ENCODE measurements around the gene GRIFIN.
"Not testable (repeated sequence)": the region's sequence is repeated elsewhere in the genome, so short reads cannot be mapped to it uniquely, and the experiment has no call there.

Gene GRIFIN

GRCh38 chr7:2474224-2474623, 2.0 kb downstream of the GRIFIN start:
- Histone ChIP-seq H3K36me3 (ENCODE audit: insufficient read depth, low read length) (no peaks in the 10 kb centered on the region), H3K27me3 (ENCODE audit: control insufficient read depth, insufficient read depth, low read length) (peaks cover 13% of the 10 kb centered on the region), H3K4me3 (ENCODE audit: low read length) (no peak overlapping the region), H3K4me2 (ENCODE audit: low read length) (no peak overlapping the region), H3K9ac (ENCODE audit: low read depth, low read length) (no peak overlapping the region), H3K4me1 (ENCODE audit: control insufficient read depth, insufficient read depth, low read length) (peaks cover 32% of the 10 kb centered on the region), H3K9me3 (replicated peaks; ENCODE audit: low read length) (no peaks in the 10 kb centered on the region)

DNA sequence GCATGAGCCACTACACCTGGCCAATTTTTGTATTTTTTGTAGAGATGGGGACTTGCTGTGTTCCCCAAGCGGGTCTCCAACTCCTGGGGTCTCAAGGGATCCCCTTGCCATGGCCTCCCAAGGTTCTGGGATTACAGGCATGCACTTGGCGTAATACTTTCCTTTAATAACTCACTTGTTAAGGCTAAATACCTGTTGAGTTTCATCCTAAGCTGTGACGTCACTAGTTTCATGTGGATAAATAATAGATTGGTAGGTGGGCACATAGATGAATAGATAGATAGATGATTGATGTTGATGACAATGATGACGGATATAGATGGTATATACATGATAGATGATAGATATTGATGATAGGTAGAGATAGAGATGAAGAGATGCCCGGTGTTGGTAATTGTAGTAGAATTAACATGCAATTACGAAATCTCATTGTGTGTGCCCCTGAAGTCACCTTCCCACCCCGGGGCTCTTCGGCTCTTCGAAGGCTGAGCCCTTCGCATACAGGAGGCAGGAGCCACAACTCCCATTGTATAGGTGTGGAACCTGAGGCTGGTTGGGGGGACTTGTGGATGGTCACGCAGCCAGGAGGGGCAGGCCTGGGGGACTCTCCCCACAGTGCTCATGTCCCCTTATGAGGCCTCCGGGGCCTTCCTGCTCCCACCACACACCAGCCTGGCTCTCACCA, 2.6 kb downstream of the GRIFIN start:
- H3K9ac ChIP-seq (ENCODE audit: low read depth, low read length), result no peak overlapping the region
- peaks cover 10% of the 10 kb centered on the region for H3K27me3 ChIP-seq (ENCODE audit: control insufficient read depth, insufficient read depth, low read length)
- H3K4me2 ChIP-seq (ENCODE audit: low read length), result no peak overlapping the region
- H3K4me1 ChIP-seq (ENCODE audit: control insufficient read depth, insufficient read depth, low read length), result peaks cover 26% of the 10 kb centered on the region
- H3K9me3 ChIP-seq (replicated peaks; ENCODE audit: low read length), result no peaks in the 10 kb centered on the region
- no peak overlapping the region for H3K4me3 ChIP-seq (ENCODE audit: low read length)
- no peaks in the 10 kb centered on the region for H3K36me3 ChIP-seq (ENCODE audit: insufficient read depth, low read length)

GRCh38 chr7:2472739-2473138, 3.5 kb downstream of the GRIFIN start:
- Histone ChIP-seq H3K9me3 (replicated peaks; ENCODE audit: low read length) (no peaks in the 10 kb centered on the region), H3K4me1 (ENCODE audit: control insufficient read depth, insufficient read depth, low read length) (peaks cover 17% of the 10 kb centered on the region), H3K36me3 (ENCODE audit: insufficient read depth, low read length) (no peaks in the 10 kb centered on the region), H3K4me2 (ENCODE audit: low read length) (no peak overlapping the region), H3K4me3 (ENCODE audit: low read length) (no peak overlapping the region), H3K27me3 (ENCODE audit: control insufficient read depth, insufficient read depth, low read length) (peaks cover 10% of the 10 kb centered on the region), H3K9ac (ENCODE audit: low read depth, low read length) (no peak overlapping the region)

DNA sequence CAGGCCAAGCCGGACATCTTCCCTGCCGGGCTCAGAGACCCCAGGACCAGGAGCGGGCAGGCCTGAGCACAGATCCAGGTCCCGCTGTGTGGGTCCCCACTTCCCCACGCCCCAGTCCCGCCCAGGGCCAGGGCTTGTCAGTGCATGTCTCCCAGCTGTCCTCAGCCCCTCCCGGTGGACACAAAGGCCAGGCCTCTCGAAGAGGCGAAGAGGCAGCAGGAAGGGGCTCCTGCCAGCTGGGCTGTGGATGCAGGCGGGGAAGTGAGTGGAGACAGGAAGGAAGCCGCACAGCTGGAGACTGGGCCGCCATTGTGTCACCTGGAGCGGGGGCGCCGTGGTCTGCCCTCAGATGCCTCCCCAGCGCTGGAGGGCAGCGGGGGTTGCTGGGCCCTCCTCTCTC, 4.8 kb downstream of the GRIFIN start:
- peaks cover 10% of the 10 kb centered on the region for H3K27me3 ChIP-seq (ENCODE audit: control insufficient read depth, insufficient read depth, low read length)
- H3K36me3 ChIP-seq (ENCODE audit: insufficient read depth, low read length), result no peaks in the 10 kb centered on the region
- H3K4me1 ChIP-seq (ENCODE audit: control insufficient read depth, insufficient read depth, low read length), result peaks cover 13% of the 10 kb centered on the region
- H3K4me2 ChIP-seq (ENCODE audit: low read length), result no peak overlapping the region
- H3K4me3 ChIP-seq (ENCODE audit: low read length), result no peak overlapping the region
- no peak overlapping the region for H3K9ac ChIP-seq (ENCODE audit: low read depth, low read length)
- H3K9me3 ChIP-seq (replicated peaks; ENCODE audit: low read length), result no peaks in the 10 kb centered on the region

DNA sequence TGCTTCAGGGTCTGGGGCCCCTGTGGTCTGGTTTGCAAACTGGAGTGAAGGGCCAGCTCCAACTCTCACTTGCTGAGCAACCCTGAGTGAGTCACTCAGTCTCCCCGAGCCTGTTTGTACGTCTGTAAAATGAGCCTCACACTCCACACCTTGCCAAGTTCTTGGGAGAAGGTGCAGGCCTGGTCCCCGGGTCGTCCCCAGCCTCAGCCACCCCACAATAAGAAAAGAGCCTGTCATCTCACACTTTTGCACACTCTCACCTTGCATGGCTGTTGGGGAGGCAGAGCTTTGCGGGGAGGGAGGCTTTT, 5.2 kb downstream of the GRIFIN start:
- Histone ChIP-seq H3K36me3 (ENCODE audit: insufficient read depth, low read length) (no peaks in the 10 kb centered on the region), H3K4me3 (ENCODE audit: low read length) (no peak overlapping the region), H3K4me2 (ENCODE audit: low read length) (no peak overlapping the region), H3K9me3 (replicated peaks; ENCODE audit: low read length) (no peaks in the 10 kb centered on the region), H3K27me3 (ENCODE audit: control insufficient read depth, insufficient read depth, low read length) (peaks cover 12% of the 10 kb centered on the region), H3K9ac (ENCODE audit: low read depth, low read length) (no peak overlapping the region), H3K4me1 (ENCODE audit: control insufficient read depth, insufficient read depth, low read length) (peaks cover 13% of the 10 kb centered on the region)

- peaks cover 13% of the 10 kb centered on the region for H3K4me1 ChIP-seq (ENCODE audit: control insufficient read depth, insufficient read depth, low read length)
Measured at GRCh38 chr7:2470204-2471021, 5.8 kb downstream of the GRIFIN start.

GRCh38 chr7:2469460-2470203, 6.6 kb downstream of the GRIFIN start:
- H3K4me1 ChIP-seq (ENCODE audit: control insufficient read depth, insufficient read depth, low read length), result peaks cover 13% of the 10 kb centered on the region
- H3K9me3 ChIP-seq (replicated peaks; ENCODE audit: low read length); H3K9ac ChIP-seq (ENCODE audit: low read depth, low read length); H3K36me3 ChIP-seq (ENCODE audit: insufficient read depth, low read length); H3K4me3 ChIP-seq (ENCODE audit: low read length); H3K4me2 ChIP-seq (ENCODE audit: low read length): not testable (repeated sequence)
- peaks cover 16% of the 10 kb centered on the region for H3K27me3 ChIP-seq (ENCODE audit: control insufficient read depth, insufficient read depth, low read length)

More at GRCh38 chr7:2470204-2471021, 5.8 kb downstream of the GRIFIN start:
- peaks cover 16% of the 10 kb centered on the region for H3K27me3 ChIP-seq (ENCODE audit: control insufficient read depth, insufficient read depth, low read length)
- H3K9me3 ChIP-seq (replicated peaks; ENCODE audit: low read length), result no peaks in the 10 kb centered on the region
- H3K9ac ChIP-seq (ENCODE audit: low read depth, low read length), result no peak overlapping the region
- no peak overlapping the region for H3K4me3 ChIP-seq (ENCODE audit: low read length)
- no peaks in the 10 kb centered on the region for H3K36me3 ChIP-seq (ENCODE audit: insufficient read depth, low read length)
- no peak overlapping the region for H3K4me2 ChIP-seq (ENCODE audit: low read length)

- Histone ChIP-seq H3K9me3 (replicated peaks; ENCODE audit: low read length) (no peaks in the 10 kb centered on the region), H3K27me3 (ENCODE audit: control insufficient read depth, insufficient read depth, low read length) (peaks cover 16% of the 10 kb centered on the region), H3K4me3 (ENCODE audit: low read length) (no peak overlapping the region), H3K4me2 (ENCODE audit: low read length) (no peak overlapping the region), H3K36me3 (ENCODE audit: insufficient read depth, low read length) (no peaks in the 10 kb centered on the region), H3K9ac (ENCODE audit: low read depth, low read length) (no peak overlapping the region), H3K4me1 (ENCODE audit: control insufficient read depth, insufficient read depth, low read length) (peaks cover 13% of the 10 kb centered on the region)
Measured at GRCh38 chr7:2468227-2468626, 8.0 kb downstream of the GRIFIN start.

- Histone ChIP-seq H3K36me3 (ENCODE audit: insufficient read depth, low read length) (no peaks in the 10 kb centered on the region), H3K9ac (ENCODE audit: low read depth, low read length) (no peak overlapping the region), H3K27me3 (ENCODE audit: control insufficient read depth, insufficient read depth, low read length) (peaks cover 16% of the 10 kb centered on the region), H3K4me1 (ENCODE audit: control insufficient read depth, insufficient read depth, low read length) (peaks cover 13% of the 10 kb centered on the region), H3K4me3 (ENCODE audit: low read length) (no peak overlapping the region), H3K4me2 (ENCODE audit: low read length) (no peak overlapping the region), H3K9me3 (replicated peaks; ENCODE audit: low read length) (no peaks in the 10 kb centered on the region)
Measured at GRCh38 chr7:2466675-2467074, 9.5 kb downstream of the GRIFIN start.

DNA sequence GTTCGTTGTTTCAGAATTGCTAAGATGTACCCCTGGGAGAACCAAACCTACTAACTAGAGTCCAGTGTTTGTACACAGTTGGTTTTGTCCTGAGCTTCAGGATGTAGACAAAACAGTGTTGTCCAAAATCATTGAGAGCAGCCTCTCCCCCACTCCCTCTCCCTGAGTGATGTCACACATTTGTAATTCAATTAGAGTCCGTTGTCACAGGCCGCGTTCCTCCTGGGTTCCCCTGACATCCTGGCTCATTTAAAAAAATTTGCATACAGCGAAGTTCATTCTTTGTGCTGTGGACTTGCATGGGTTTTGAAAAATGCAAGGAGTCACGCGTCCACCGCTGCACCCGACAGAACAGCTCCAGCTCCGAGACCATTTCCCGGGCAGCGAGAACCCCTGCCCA, 10.3 kb downstream of the GRIFIN start:
- H3K9me3 ChIP-seq (replicated peaks; ENCODE audit: low read length), result no peaks in the 10 kb centered on the region
- no peak overlapping the region for H3K9ac ChIP-seq (ENCODE audit: low read depth, low read length)
- peaks cover 5% of the 10 kb centered on the region for H3K4me1 ChIP-seq (ENCODE audit: control insufficient read depth, insufficient read depth, low read length)
- no peak overlapping the region for H3K4me2 ChIP-seq (ENCODE audit: low read length)
- no peaks in the 10 kb centered on the region for H3K36me3 ChIP-seq (ENCODE audit: insufficient read depth, low read length)
- H3K4me3 ChIP-seq (ENCODE audit: low read length), result no peak overlapping the region
- peaks cover 16% of the 10 kb centered on the region for H3K27me3 ChIP-seq (ENCODE audit: control insufficient read depth, insufficient read depth, low read length)

DNA sequence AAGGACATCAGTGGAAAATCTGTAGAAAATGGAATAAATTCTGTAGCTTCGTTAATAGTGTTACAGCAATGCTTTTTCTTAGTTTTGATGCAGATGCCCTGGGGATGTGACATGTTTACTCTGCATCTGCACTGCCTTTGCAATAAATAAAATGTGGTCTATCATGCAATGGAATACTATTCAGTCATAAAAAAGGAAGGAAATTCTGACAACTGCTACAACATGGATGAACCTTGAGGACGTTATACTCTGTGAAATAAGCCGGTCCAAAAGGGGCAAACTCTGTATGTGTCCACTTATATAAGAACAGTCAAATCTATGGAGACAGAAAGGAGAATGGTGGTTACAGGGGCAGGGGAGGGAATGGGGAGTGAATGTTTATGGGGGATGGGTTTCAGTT, 13.5 kb downstream of the GRIFIN start:
- peaks cover 12% of the 10 kb centered on the region for H3K27me3 ChIP-seq (ENCODE audit: control insufficient read depth, insufficient read depth, low read length)

More for the DNA sequence above, 13.5 kb downstream of the GRIFIN start:
- Histone ChIP-seq H3K9me3 (replicated peaks; ENCODE audit: low read length) (no peaks in the 10 kb centered on the region), H3K4me3 (ENCODE audit: low read length) (no peak overlapping the region), H3K9ac (ENCODE audit: low read depth, low read length) (no peak overlapping the region), H3K4me2 (ENCODE audit: low read length) (no peak overlapping the region), H3K36me3 (ENCODE audit: insufficient read depth, low read length) (no peaks in the 10 kb centered on the region), H3K4me1 (ENCODE audit: control insufficient read depth, insufficient read depth, low read length) (peaks cover 20% of the 10 kb centered on the region)

All from skeletal muscle satellite cell (primary cell).